WTC11 (cell line): ENCODE data around the gene LBX2. TPM values are rescaled to one million over a fixed set of nuclear protein-coding genes. Genes with fewer than 3 reads are reported as not detected.

Source experiments
- ATAC-seq: fragments of 200-7000 bp; cut with Tn5 transposase; 2 replicates; pipeline ENCODE4 v1.10.0; 2021; ENCODE audit warnings: mild to moderate bottlenecking, moderate library complexity
- CTCF ChIA-PET: fragments of 300-600 bp; sonication (Branson Sonifier 250); formaldehyde crosslinking; loops from one replicate; lab custom pipeline; 2021; ENCODE audit warnings: antibody characterized with exemption; lab: Charles Lee
- POLR2A ChIA-PET: fragments of 350-600 bp; sonication (Branson Sonifier 250); formaldehyde crosslinking; loops from one replicate; lab custom pipeline; 2021; ENCODE audit warnings: antibody characterized with exemption; lab: Charles Lee
- DNase-seq: peaks from one replicate; pipeline ENCODE4 v3.0.0; 2021; ENCODE audit warnings: low spot score
- H3K27ac Mint-ChIP-seq: 2 replicates; pipeline ENCODE4 v1.8.0; 2021; ENCODE audit warnings: mixed read lengths
- H3K27me3 Mint-ChIP-seq: 2 replicates; pipeline ENCODE4 v1.8.0; 2021; ENCODE audit warnings: low read depth, mild to moderate bottlenecking, moderate library complexity, mixed read lengths
- H3K36me3 Mint-ChIP-seq: 2 replicates; pipeline ENCODE4 v1.8.0; 2021; ENCODE audit warnings: mixed read lengths
- H3K4me1 Mint-ChIP-seq: 2 replicates; pipeline ENCODE4 v1.8.0; 2022; ENCODE audit warnings: mixed read lengths
- H3K4me3 Mint-ChIP-seq: 2 replicates; pipeline ENCODE4 v1.8.0; 2021; ENCODE audit warnings: mild to moderate bottlenecking, moderate library complexity, mixed read lengths
- H3K9me3 Mint-ChIP-seq: 2 replicates; pipeline ENCODE4 v1.8.0; 2021; ENCODE audit warnings: mixed read lengths
- CBFB ChIP-seq: sonication (generic); formaldehyde crosslinking; IDR thresholded peaks from 2 replicates; pipeline ENCODE4 v1.8.1; 2022; ENCODE audit warnings: mild to moderate bottlenecking, low read depth, missing genetic modification reagents
- FOXK1 ChIP-seq: sonication (generic); formaldehyde crosslinking; IDR thresholded peaks from 2 replicates; pipeline ENCODE4 v1.8.0; 2022; ENCODE audit warnings: mild to moderate bottlenecking, moderate library complexity, missing genetic modification reagents
- GABPB1 ChIP-seq: sonication (generic); formaldehyde crosslinking; IDR thresholded peaks from 2 replicates; pipeline ENCODE4 v1.8.1; 2023; ENCODE audit warnings: mild to moderate bottlenecking, missing genetic modification reagents
- HMGA2 ChIP-seq: fragments of 250-450 bp; sonication (Bioruptor Pico); IDR thresholded peaks from 2 replicates; pipeline ENCODE4 v1.4.0; 2021; ENCODE audit warnings: mild to moderate bottlenecking, moderate library complexity
- NFATC4 ChIP-seq: fragments of 250-450 bp; sonication (Bioruptor Pico); IDR thresholded peaks from 2 replicates; pipeline ENCODE4 v1.9.0; 2021; ENCODE audit warnings: mild to moderate bottlenecking
- RORB ChIP-seq: fragments of 250-450 bp; sonication (Bioruptor Pico); IDR thresholded peaks from 2 replicates; pipeline ENCODE4 v1.9.0; 2021; ENCODE audit warnings: mild to moderate bottlenecking
- SMAD3 ChIP-seq: sonication (generic); formaldehyde crosslinking; IDR thresholded peaks from 2 replicates; pipeline ENCODE4 v1.8.0; 2022; ENCODE audit warnings: missing genetic modification reagents, mild to moderate bottlenecking, borderline replicate concordance
- SMAD4 ChIP-seq: sonication (generic); formaldehyde crosslinking; IDR thresholded peaks from 2 replicates; pipeline ENCODE4 v1.8.0; 2022; ENCODE audit warnings: mild to moderate bottlenecking, missing genetic modification reagents
- total RNA-seq: library from RNA; stranded (reverse); gene quantifications from 3 replicates; pipeline ENCODE4 v1.2.3, GENCODE V29; 2021
- TF ChIP-seq, protein P1 (sequence below): sonication (generic); formaldehyde crosslinking; IDR thresholded peaks from 2 replicates; pipeline ENCODE4 v1.8.1; 2022; ENCODE audit warnings: missing genetic modification reagents, borderline replicate concordance
- TF ChIP-seq, protein P2 (sequence below): sonication (generic); formaldehyde crosslinking; IDR thresholded peaks from 2 replicates; pipeline ENCODE4 v1.8.0; 2023; ENCODE audit warnings: missing genetic modification reagents
- TF ChIP-seq, protein P3 (sequence below): sonication (generic); formaldehyde crosslinking; conservative IDR thresholded peaks from 2 replicates; pipeline ENCODE4 v1.8.1; 2023; ENCODE audit warnings: mild to moderate bottlenecking, low read depth, missing genetic modification reagents, moderate library complexity
- TF ChIP-seq, protein P4 (sequence below): fragments of 250-450 bp; sonication (Bioruptor Pico); IDR thresholded peaks from 2 replicates; pipeline ENCODE4 v1.9.0; 2021; ENCODE audit warnings: mild to moderate bottlenecking, borderline replicate concordance
- TF ChIP-seq, protein P5 (sequence below): sonication (generic); formaldehyde crosslinking; conservative IDR thresholded peaks from 2 replicates; pipeline ENCODE4 v1.8.1; 2022; ENCODE audit warnings: mild to moderate bottlenecking, missing genetic modification reagents
- TF ChIP-seq, protein P6 (sequence below): sonication (generic); formaldehyde crosslinking; IDR thresholded peaks from 2 replicates; pipeline ENCODE4 v1.8.0; 2022; ENCODE audit warnings: mild to moderate bottlenecking, missing genetic modification reagents
- TF ChIP-seq, protein P7 (sequence below): sonication (generic); formaldehyde crosslinking; IDR thresholded peaks from 2 replicates; pipeline ENCODE4 v1.8.1; 2022; ENCODE audit warnings: low read depth, mild to moderate bottlenecking, moderate library complexity, missing genetic modification reagents, borderline replicate concordance
- TF ChIP-seq, protein P8 (sequence below): sonication (generic); formaldehyde crosslinking; IDR thresholded peaks from 2 replicates; pipeline ENCODE4 v1.8.1; 2023; ENCODE audit warnings: mild to moderate bottlenecking, missing genetic modification reagents, moderate library complexity
- TF ChIP-seq, protein P9 (sequence below): sonication (generic); formaldehyde crosslinking; IDR thresholded peaks from 2 replicates; pipeline ENCODE4 v1.8.0; 2023; ENCODE audit warnings: mild to moderate bottlenecking, missing genetic modification reagents

LBX2 gene
- total RNA-seq, 1 experiment from 2014 or later, result 1.0 TPM

DNA sequence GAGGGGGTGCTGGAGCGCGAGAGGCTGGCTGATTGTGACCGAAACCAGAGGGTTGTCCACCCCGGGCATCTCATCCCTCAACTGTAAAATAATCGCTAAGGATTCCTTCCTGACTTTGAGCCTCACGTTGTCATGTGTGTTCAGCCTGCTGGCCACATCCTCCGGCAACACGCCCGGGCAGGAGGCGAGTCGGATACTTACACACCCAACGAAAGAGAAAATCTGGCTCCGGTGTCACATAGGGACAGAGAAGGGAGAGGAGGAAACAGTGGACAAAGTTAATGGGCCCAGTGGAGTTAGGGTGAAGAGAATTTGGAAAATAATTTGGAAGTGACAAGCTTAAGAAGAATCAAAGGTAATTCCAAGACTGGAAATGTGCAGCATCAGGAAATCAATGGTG lies 17.2 kb upstream of the LBX2 start:
- Mint-ChIP-seq H3K36me3 (peaks cover 9% of the 10 kb centered on the region), H3K27ac (no peak overlapping the region), H3K4me1 (peaks cover 16% of the 10 kb centered on the region), H3K27me3 (peaks cover 98% of the 10 kb centered on the region), H3K9me3 (peaks cover 8% of the 10 kb centered on the region), H3K4me3 (no peak overlapping the region)
- ChIA-PET CTCF (interaction anchor here (0.6 to 1.9 kb wide), 5 partner anchors 10 to 34 kb away, joined by 3 to 8 read pairs (median 4); partner anchors contain the start of genes AUP1, CCDC142, DQX1 and HTRA2), POLR2A (interaction anchor here (1.0 to 1.1 kb wide), 3 partner anchors 8 to 70 kb away, joined by 3 to 8 read pairs (median 4); no protein-coding TSS in a partner anchor)
- DNase-seq, result no peak
- TF ChIP-seq, protein P1, sequence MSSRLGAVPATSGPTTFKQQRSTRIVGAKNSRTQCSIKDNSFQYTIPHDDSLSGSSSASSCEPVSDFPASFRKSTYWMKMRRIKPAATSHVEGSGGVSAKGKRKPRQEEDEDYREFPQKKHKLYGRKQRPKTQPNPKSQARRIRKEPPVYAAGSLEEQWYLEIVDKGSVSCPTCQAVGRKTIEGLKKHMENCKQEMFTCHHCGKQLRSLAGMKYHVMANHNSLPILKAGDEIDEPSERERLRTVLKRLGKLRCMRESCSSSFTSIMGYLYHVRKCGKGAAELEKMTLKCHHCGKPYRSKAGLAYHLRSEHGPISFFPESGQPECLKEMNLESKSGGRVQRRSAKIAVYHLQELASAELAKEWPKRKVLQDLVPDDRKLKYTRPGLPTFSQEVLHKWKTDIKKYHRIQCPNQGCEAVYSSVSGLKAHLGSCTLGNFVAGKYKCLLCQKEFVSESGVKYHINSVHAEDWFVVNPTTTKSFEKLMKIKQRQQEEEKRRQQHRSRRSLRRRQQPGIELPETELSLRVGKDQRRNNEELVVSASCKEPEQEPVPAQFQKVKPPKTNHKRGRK (CRISPR knock-in tag), result 0 out of 2 replicates have a peak, but pooled peaks have one; percentile 12
- TF ChIP-seq, protein P2, sequence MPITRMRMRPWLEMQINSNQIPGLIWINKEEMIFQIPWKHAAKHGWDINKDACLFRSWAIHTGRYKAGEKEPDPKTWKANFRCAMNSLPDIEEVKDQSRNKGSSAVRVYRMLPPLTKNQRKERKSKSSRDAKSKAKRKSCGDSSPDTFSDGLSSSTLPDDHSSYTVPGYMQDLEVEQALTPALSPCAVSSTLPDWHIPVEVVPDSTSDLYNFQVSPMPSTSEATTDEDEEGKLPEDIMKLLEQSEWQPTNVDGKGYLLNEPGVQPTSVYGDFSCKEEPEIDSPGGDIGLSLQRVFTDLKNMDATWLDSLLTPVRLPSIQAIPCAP, result no peak
- no peak for ATAC-seq

DNA sequence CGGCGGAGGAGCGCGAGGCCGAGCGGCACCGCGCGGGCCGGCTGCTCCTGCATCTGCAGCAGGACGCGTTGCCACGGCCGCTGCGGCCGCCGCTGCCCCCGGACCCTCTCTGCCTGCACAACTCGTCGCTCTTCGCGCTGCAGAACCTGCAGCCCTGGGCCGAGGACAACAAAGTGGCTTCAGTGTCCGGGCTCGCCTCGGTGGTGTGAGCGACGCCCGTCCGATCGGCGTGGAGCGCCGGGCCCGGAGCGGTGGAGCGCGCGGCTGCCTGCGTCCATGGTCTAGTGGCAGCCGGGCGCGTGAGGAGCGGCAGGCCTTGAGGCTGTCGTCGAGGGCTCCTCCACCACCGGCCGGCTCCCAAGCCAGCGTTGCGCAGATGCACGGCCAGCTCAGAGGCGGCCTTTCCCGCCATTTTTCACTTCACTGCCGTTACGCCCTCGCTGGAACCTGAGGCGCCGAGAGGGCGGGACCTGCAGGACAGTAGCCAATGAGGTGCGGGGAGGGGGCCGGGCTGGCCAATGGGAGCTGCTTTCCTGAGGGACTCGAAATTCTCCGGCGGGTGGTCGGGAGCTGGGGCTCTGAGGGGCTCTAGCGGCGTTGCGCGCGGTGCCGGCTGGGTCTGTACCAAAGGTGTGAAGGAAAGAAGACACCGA lies 16.7 kb upstream of the LBX2 start:
- CTCF ChIA-PET, result interaction anchor here (0.6 to 1.9 kb wide), 7 partner anchors 9 to 56 kb away, joined by 3 to 8 read pairs (median 5); partner anchors contain the start of genes AUP1, CCDC142, DQX1 and HTRA2
- Mint-ChIP-seq H3K27ac (no peak overlapping the region), H3K4me1 (peaks cover 16% of the 10 kb centered on the region), H3K9me3 (peaks cover 8% of the 10 kb centered on the region), H3K36me3 (peaks cover 9% of the 10 kb centered on the region), H3K27me3 (peaks cover 99% of the 10 kb centered on the region), H3K4me3 (no peak overlapping the region)
- peak; percentile 76 for ATAC-seq
- DNase-seq, result peak; percentile 93
- POLR2A ChIA-PET, result interaction anchor here (1.0 to 1.1 kb wide), 3 partner anchors 8 to 71 kb away, joined by 3 to 8 read pairs (median 4); no protein-coding TSS in a partner anchor
- TF ChIP-seq, protein P3, sequence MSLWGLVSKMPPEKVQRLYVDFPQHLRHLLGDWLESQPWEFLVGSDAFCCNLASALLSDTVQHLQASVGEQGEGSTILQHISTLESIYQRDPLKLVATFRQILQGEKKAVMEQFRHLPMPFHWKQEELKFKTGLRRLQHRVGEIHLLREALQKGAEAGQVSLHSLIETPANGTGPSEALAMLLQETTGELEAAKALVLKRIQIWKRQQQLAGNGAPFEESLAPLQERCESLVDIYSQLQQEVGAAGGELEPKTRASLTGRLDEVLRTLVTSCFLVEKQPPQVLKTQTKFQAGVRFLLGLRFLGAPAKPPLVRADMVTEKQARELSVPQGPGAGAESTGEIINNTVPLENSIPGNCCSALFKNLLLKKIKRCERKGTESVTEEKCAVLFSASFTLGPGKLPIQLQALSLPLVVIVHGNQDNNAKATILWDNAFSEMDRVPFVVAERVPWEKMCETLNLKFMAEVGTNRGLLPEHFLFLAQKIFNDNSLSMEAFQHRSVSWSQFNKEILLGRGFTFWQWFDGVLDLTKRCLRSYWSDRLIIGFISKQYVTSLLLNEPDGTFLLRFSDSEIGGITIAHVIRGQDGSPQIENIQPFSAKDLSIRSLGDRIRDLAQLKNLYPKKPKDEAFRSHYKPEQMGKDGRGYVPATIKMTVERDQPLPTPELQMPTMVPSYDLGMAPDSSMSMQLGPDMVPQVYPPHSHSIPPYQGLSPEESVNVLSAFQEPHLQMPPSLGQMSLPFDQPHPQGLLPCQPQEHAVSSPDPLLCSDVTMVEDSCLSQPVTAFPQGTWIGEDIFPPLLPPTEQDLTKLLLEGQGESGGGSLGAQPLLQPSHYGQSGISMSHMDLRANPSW, result no peak
- TF ChIP-seq, protein P4, sequence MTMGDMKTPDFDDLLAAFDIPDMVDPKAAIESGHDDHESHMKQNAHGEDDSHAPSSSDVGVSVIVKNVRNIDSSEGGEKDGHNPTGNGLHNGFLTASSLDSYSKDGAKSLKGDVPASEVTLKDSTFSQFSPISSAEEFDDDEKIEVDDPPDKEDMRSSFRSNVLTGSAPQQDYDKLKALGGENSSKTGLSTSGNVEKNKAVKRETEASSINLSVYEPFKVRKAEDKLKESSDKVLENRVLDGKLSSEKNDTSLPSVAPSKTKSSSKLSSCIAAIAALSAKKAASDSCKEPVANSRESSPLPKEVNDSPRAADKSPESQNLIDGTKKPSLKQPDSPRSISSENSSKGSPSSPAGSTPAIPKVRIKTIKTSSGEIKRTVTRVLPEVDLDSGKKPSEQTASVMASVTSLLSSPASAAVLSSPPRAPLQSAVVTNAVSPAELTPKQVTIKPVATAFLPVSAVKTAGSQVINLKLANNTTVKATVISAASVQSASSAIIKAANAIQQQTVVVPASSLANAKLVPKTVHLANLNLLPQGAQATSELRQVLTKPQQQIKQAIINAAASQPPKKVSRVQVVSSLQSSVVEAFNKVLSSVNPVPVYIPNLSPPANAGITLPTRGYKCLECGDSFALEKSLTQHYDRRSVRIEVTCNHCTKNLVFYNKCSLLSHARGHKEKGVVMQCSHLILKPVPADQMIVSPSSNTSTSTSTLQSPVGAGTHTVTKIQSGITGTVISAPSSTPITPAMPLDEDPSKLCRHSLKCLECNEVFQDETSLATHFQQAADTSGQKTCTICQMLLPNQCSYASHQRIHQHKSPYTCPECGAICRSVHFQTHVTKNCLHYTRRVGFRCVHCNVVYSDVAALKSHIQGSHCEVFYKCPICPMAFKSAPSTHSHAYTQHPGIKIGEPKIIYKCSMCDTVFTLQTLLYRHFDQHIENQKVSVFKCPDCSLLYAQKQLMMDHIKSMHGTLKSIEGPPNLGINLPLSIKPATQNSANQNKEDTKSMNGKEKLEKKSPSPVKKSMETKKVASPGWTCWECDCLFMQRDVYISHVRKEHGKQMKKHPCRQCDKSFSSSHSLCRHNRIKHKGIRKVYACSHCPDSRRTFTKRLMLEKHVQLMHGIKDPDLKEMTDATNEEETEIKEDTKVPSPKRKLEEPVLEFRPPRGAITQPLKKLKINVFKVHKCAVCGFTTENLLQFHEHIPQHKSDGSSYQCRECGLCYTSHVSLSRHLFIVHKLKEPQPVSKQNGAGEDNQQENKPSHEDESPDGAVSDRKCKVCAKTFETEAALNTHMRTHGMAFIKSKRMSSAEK, result no peak
- TF ChIP-seq, protein P5, sequence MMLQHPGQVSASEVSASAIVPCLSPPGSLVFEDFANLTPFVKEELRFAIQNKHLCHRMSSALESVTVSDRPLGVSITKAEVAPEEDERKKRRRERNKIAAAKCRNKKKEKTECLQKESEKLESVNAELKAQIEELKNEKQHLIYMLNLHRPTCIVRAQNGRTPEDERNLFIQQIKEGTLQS (CRISPR knock-in tag), result no peak; the same call in 1 of the 2 replicates
- TF ChIP-seq, protein P6, sequence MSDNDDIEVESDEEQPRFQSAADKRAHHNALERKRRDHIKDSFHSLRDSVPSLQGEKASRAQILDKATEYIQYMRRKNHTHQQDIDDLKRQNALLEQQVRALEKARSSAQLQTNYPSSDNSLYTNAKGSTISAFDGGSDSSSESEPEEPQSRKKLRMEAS (CRISPR knock-in tag), result peak; percentile 99
- TF ChIP-seq HMGA2 (CRISPR knock-in tag), result no peak
- peak; percentile 42; the same call in 1 of the 2 replicates for TF ChIP-seq SMAD3 (CRISPR knock-in tag)
- no peak for TF ChIP-seq RORB (CRISPR knock-in tag)
- TF ChIP-seq FOXK1, result peak; percentile 83
- TF ChIP-seq GABPB1 (CRISPR knock-in tag), result no peak
- TF ChIP-seq, protein P7, sequence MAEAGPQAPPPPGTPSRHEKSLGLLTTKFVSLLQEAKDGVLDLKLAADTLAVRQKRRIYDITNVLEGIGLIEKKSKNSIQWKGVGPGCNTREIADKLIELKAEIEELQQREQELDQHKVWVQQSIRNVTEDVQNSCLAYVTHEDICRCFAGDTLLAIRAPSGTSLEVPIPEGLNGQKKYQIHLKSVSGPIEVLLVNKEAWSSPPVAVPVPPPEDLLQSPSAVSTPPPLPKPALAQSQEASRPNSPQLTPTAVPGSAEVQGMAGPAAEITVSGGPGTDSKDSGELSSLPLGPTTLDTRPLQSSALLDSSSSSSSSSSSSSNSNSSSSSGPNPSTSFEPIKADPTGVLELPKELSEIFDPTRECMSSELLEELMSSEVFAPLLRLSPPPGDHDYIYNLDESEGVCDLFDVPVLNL (CRISPR knock-in tag), result peak; percentile 85
- TF ChIP-seq, protein P8, sequence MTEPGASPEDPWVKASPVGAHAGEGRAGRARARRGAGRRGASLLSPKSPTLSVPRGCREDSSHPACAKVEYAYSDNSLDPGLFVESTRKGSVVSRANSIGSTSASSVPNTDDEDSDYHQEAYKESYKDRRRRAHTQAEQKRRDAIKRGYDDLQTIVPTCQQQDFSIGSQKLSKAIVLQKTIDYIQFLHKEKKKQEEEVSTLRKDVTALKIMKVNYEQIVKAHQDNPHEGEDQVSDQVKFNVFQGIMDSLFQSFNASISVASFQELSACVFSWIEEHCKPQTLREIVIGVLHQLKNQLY (CRISPR knock-in tag), result no peak; the same call in 1 of the 2 replicates
- no peak for TF ChIP-seq NFATC4
- TF ChIP-seq SMAD4 (CRISPR knock-in tag), result peak; percentile 85
- TF ChIP-seq CBFB, result no peak
- TF ChIP-seq, protein P9, sequence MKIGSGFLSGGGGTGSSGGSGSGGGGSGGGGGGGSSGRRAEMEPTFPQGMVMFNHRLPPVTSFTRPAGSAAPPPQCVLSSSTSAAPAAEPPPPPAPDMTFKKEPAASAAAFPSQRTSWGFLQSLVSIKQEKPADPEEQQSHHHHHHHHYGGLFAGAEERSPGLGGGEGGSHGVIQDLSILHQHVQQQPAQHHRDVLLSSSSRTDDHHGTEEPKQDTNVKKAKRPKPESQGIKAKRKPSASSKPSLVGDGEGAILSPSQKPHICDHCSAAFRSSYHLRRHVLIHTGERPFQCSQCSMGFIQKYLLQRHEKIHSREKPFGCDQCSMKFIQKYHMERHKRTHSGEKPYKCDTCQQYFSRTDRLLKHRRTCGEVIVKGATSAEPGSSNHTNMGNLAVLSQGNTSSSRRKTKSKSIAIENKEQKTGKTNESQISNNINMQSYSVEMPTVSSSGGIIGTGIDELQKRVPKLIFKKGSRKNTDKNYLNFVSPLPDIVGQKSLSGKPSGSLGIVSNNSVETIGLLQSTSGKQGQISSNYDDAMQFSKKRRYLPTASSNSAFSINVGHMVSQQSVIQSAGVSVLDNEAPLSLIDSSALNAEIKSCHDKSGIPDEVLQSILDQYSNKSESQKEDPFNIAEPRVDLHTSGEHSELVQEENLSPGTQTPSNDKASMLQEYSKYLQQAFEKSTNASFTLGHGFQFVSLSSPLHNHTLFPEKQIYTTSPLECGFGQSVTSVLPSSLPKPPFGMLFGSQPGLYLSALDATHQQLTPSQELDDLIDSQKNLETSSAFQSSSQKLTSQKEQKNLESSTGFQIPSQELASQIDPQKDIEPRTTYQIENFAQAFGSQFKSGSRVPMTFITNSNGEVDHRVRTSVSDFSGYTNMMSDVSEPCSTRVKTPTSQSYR (CRISPR knock-in tag), result 0 out of 2 replicates have a peak, but pooled peaks have one; percentile 86
